Brain microvascular endothelial cell (primary cell): Measurements from ENCODE around the gene OLFM1.

Experiments
- DNase-seq: peaks from one replicate; pipeline ENCODE4 v3.0.0-alpha.2; 2020
- H3K27ac ChIP-seq: fragments of 250-450 bp; sonication (Bioruptor Pico); 2 replicates; pipeline ENCODE4 v1.5.1; 2020; ENCODE audit warnings: mild to moderate bottlenecking, moderate library complexity
- H3K27me3 ChIP-seq: fragments of 250-450 bp; sonication (Bioruptor Pico); replicated peaks from 2 replicates; pipeline ENCODE4 v1.5.1; 2020; ENCODE audit warnings: mild to moderate bottlenecking
- H3K36me3 ChIP-seq: fragments of 250-450 bp; sonication (Bioruptor Pico); replicated peaks from 2 replicates; pipeline ENCODE4 v1.5.1; 2020; ENCODE audit warnings: mild to moderate bottlenecking
- H3K4me3 ChIP-seq: 2 replicates; pipeline ENCODE4 v1.5.1; 2011; ENCODE audit warnings: low read depth, mild to moderate bottlenecking, control low read depth, low read length, moderate library complexity
- in situ Hi-C: cut with HindIII; loops from 2 replicates; pipeline ENCODE4 v1.10.0; 2017; ENCODE audit warnings: low sequenced_read_pairs, low pct_ligation_motif_present
- TF ChIP-seq, protein P1 (sequence below): IDR thresholded peaks from 2 replicates; pipeline ENCODE4 v1.5.1; 2011; ENCODE audit warnings: low read depth, mild to moderate bottlenecking, moderate library complexity, low read length, control low read depth, inconsistent platforms; ENCODE audit errors: missing control alignments

The OLFM1 gene

GRCh38 chr9:135093111-135093510 lies 5.6 kb downstream of the OLFM1 start:
- no peak for DNase-seq
- in situ Hi-C loops = no loop called here
- Histone ChIP-seq H3K36me3 (no peaks in the 10 kb centered on the region), H3K27me3 (peaks cover 18% of the 10 kb centered on the region), H3K27ac (no peak overlapping the region), H3K4me3 (no peak overlapping the region)
- TF ChIP-seq, protein P1, sequence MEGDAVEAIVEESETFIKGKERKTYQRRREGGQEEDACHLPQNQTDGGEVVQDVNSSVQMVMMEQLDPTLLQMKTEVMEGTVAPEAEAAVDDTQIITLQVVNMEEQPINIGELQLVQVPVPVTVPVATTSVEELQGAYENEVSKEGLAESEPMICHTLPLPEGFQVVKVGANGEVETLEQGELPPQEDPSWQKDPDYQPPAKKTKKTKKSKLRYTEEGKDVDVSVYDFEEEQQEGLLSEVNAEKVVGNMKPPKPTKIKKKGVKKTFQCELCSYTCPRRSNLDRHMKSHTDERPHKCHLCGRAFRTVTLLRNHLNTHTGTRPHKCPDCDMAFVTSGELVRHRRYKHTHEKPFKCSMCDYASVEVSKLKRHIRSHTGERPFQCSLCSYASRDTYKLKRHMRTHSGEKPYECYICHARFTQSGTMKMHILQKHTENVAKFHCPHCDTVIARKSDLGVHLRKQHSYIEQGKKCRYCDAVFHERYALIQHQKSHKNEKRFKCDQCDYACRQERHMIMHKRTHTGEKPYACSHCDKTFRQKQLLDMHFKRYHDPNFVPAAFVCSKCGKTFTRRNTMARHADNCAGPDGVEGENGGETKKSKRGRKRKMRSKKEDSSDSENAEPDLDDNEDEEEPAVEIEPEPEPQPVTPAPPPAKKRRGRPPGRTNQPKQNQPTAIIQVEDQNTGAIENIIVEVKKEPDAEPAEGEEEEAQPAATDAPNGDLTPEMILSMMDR = no peak

DNA sequence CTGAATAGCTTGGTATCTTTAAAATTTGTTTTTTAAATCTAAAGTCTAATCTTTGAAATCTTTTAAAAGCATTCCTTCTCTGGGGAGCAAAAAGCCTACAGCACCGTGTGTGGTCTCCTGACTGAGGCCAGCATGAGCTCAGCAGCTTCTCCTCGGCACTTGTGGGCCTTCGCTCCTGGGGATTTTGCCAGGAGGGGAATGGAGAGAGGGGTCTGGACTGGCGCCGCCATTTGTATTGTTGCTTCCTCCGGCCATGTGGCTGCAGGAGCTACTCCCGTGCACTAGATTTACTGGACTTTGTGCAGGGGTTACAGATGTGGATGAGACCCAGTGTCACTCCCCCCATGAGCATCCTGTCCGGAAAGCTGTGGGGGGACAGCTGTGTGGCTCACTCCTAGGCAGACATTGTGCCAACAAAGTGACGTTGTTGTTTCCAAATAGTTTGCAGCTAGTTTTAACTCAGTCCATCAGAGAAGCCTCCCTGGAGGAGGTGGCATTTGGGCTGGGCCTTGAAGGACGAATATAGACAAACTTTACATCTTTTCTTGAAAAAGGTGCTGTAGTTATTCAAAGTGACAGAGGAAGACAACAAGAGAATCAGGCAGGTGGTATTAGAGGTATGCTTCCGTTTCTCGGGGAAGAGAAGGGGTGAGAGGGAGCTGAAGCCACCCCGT lies 6.6 kb downstream of the OLFM1 start:
- no peak for DNase-seq
- peaks cover 9% of the 10 kb centered on the region for H3K27me3 ChIP-seq
- TF ChIP-seq, protein P1 = no peak

DNA sequence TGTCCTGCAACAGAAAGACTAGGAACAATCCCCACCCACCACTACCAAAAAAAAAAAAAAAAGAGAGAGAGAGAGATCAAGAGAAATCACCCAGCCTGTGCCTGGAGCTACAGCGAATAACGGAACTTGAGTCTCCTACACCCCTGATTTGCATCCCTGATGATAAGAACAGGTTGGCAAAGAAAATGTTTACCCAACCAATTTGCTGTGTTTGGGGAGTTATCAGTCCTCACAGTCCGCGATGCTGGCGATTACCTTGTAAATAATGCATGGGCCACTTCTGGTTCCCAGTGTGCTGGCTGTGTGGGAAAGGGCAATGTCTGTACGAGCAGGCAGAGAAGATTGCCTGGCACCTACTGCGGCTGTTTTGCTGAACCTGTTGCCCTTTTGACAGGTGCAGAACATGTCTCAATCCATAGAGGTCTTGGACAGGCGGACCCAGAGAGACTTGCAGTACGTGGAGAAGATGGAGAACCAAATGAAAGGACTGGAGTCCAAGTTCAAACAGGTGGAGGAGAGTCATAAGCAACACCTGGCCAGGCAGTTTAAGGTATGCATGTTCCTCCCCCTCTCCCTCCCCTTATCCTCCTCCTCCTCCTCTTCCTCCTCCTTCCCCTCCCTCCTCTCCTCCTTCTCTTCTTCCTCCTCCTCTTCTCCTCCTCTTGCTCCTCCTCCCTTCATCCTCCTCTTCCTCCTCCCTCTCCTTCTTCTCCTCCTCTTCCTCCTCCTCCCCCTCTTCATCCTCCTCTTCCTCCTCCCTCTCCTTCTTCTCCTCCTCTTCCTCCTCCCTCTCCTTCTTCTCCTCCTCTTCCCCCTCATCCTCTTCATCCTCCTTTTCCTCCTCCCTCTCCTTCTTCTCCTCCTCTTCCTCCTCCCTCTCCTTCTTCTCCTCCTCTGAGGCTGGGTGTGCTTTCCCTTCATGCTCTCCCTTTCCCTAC lies 8.3 kb downstream of the OLFM1 start:
- Histone ChIP-seq H3K4me3 (no peak overlapping the region), H3K36me3 (no peaks in the 10 kb centered on the region), H3K27ac (no peak overlapping the region), H3K27me3 (no peaks in the 10 kb centered on the region)
- DNase-seq = no peak
- in situ Hi-C loops = no loop called here
- TF ChIP-seq, protein P1 = no peak

More for the DNA sequence above, 6.6 kb downstream of the OLFM1 start:
- H3K36me3 ChIP-seq = no peaks in the 10 kb centered on the region
- no peak overlapping the region for H3K27ac ChIP-seq
- H3K4me3 ChIP-seq = no peak overlapping the region
- in situ Hi-C loops = no loop called here

DNA sequence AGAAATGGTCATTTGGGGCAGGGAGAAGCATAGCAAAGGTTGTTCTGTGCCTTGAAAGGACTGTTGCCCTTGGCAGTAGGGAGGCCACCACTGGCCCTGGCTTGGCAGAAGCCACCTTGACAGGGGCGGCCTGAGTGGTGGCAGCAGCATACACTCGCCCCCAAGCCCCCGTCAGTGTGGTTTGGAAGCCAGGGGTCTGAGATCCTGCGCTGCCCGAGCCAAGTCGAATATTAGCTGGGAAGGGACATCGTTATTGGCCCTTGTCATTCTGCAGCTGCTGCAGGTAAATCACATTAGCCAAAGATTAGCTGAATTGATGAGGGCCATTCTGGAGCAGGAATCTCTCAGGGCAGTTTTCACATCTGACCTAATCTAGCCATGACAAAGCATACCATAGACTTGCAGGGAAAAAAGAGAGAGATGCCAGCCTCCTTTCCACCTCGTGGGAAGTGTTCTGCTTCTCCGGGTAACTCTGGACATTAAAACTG lies 9.0 kb downstream of the OLFM1 start:
- H3K27ac ChIP-seq = no peak overlapping the region
- TF ChIP-seq, protein P1 = no peak
- in situ Hi-C loops = no loop called here
- no peak overlapping the region for H3K4me3 ChIP-seq
- H3K36me3 ChIP-seq = no peaks in the 10 kb centered on the region
- DNase-seq = no peak
- no peaks in the 10 kb centered on the region for H3K27me3 ChIP-seq

DNA sequence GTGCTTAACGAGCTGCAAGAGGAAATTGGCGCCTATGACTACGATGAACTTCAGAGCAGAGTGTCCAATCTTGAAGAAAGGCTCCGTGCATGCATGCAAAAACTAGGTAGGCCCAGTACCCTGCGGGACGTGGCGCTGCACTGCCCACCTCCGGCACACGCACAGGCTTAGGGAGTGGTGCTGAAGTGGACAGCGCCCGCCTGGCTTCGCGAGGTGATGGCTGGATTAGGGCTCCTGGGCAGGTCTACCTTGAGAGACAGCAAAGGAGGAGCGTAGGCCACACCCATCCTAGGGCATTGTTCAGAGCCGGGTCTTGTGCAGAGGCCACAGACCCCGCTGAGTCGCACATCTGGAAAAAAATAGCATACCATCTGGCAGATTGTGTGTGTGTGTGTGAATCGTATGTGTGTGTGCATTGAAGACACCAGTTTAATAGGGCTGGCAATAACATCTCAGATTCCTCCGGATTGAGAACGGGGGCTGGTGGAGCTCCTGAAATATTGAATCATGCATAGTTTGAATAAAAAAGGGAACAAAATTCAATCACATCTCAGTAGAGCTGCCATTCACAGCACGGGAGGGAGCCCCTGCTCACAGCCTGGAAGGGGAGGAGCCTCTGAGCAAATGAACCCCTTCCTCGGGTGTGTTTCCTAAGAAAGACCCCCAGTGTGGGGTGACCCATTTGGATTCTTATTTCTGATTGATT lies 11.1 kb downstream of the OLFM1 start:
- in situ Hi-C loops = no loop called here
- TF ChIP-seq, protein P1 = no peak
- H3K27me3 ChIP-seq = no peaks in the 10 kb centered on the region

More for the DNA sequence above, 11.1 kb downstream of the OLFM1 start:
- H3K27ac ChIP-seq = no peak overlapping the region
- no peak for DNase-seq
- no peaks in the 10 kb centered on the region for H3K36me3 ChIP-seq
- no peak overlapping the region for H3K4me3 ChIP-seq
